Heart left ventricle (tissue), 16 donors: ENCODE results near the gene XPNPEP1. TPM values are rescaled to one million over a fixed set of nuclear protein-coding genes. Genes with fewer than 3 reads are reported as not detected.

Experiments used
- ATAC-seq, 4 donors: fragments of 200-7000 bp; cut with Tn5 transposase; one replicate each; pipeline ENCODE4 v1.9.1; 2020 to 2022; ENCODE audit warnings: moderate library complexity in 4 of 4, mild to moderate bottlenecking in 3 of 4, moderate number of reproducible peaks in 1 of 4
- DNase-seq, 5 donors: peaks; one replicate each; pipeline ENCODE4 v3.0.0-alpha.2; 2020
- H3K27ac ChIP-seq, 12 donors: fragments of 200-600 bp; sonication (generic) in 4 of 12; one replicate each; pipeline versions ENCODE4 v1.5.0 to v1.8.0; 2016 to 2022; ENCODE audit warnings: mild to moderate bottlenecking in 2 of 12
- H3K27me3 ChIP-seq, 9 donors: fragments of 200-600 bp; sonication (generic) in 2 of 9; one replicate each; pipeline versions ENCODE4 v1.5.1 to v1.8.0; 2016 to 2022; ENCODE audit warnings: mild to moderate bottlenecking in 3 of 9
- H3K36me3 ChIP-seq, 9 donors: fragments of 200-600 bp; sonication (generic) in 2 of 9; one replicate each; pipeline versions ENCODE4 v1.5.0 to v1.8.0; 2018 to 2022; ENCODE audit warnings: mild to moderate bottlenecking in 2 of 9
- H3K4me1 ChIP-seq, 12 donors: fragments of 200-600 bp; sonication (generic) in 4 of 12; one replicate each; pipeline versions ENCODE4 v1.5.0 to v1.8.0; 2016 to 2022; ENCODE audit warnings: mild to moderate bottlenecking in 3 of 12
- H3K4me3 ChIP-seq, 12 donors: fragments of 200-600 bp; sonication (generic) in 4 of 12; one replicate each; pipeline versions ENCODE4 v1.5.0 to v1.8.0; 2017 to 2022; ENCODE audit warnings: mild to moderate bottlenecking in 9 of 12, moderate library complexity in 4 of 12
- H3K9me3 ChIP-seq, 12 donors: fragments of 200-600 bp; sonication (generic) in 4 of 12; one replicate each; pipeline versions ENCODE4 v1.5.0 to v1.8.0; 2016 to 2022; ENCODE audit warnings: mild to moderate bottlenecking in 1 of 12
- POLR2A ChIP-seq, 2 donors: fragments of 450-650 bp; IDR thresholded peaks; one replicate each; pipeline ENCODE4 v1.6.1; 2017; ENCODE audit warnings: antibody characterized with exemption in 2 of 2, mild to moderate bottlenecking in 2 of 2, moderate library complexity in 2 of 2
- WGBS, 4 donors: extraction: QIAGEN DNeasy Blood & Tissue Kit in 2 of 4; methylation state at CpG; one replicate each; pipeline versions ENCODE4 v1.1.5 to v1.1.7; 2013 to 2018; 5-methylcytosine and 5-hydroxymethylcytosine counted together
- intact Hi-C, 10 donors: fragments of 100-400 bp; cut with DNase I; formaldehyde crosslinking; loops; one replicate each; pipeline versions ENCODE4 v1.11.1 to v1.14.2; 2022
- polyA plus RNA-seq, 2 donors: library from polyadenylated mRNA; stranded (reverse); fragments of 200-250 nt; gene quantifications; one replicate each; pipeline ENCODE4 v1.2.3, GENCODE V29; 2013
- total RNA-seq, 9 donors: library from RNA; depleted of rRNA in 2 of 9; stranded (reverse); fragments of >200 nt in 2 of 9; fragmentation: NEBNext Ultra II Directional in 3 of 9; extraction: Animal tissue kit (Norgen Biotek cat#: 25700) in 3 of 9; gene quantifications; one replicate each; pipeline versions ENCODE4 v1.1.0 to v1.2.4, GENCODE V29; 2016 to 2023
- TF ChIP-seq, protein P1 (sequence below), 12 donors: fragments of 200-600 bp; sonication (generic) in 4 of 12; IDR thresholded peaks; one replicate each; pipeline versions ENCODE4 v1.5.0 to v1.8.0; 2018 to 2022; ENCODE audit warnings: antibody characterized with exemption in 12 of 12, mild to moderate bottlenecking in 5 of 12
- donor health status: ischemic (EF 13 %, LVEDD 7.1; RV severe dilation, severe dysfunction).
- donor health status: healthy with polysubstance abuse.
- donor health status: DM: no; HTN: yes; CAD: no.
- donor health status: DM: no; HTN: no; CAD: no.
- donor health status: ischemic (EF 25% LVEDD 6.9; RV normal size, moderate dysfunction).
- donor health status: ischemic (EF 25% LVEDD 5.7; RV mildly dilated, moderate dysfunction).
- donor health status: healthy.
- donor health status: DM: yes; HTN: yes; CAD: no.
- donor health status: ischemic (EF 35%, LVEDD 5.7; RV mildly dilated, moderate dysfunction).
- donor health status: nonischemic (EF 11% LVEDD 7.7; RV severe dilation, severe dysfunction).
- donor health status: DM: yes; HTN: yes; CAD: no.
- donor health status: PGD.
- donor health status: ischemic (EF 29% LVEDD 5.4; RV normal size, mild dysfunction).
- donor health status: nonischemic (EF 23%, LVEDD 6.1; RV moderate dilation, normal function).

XPNPEP1 gene
- total and polyA plus RNA-seq, 11 donors: 14.5 to 77.0 (median 46.2) TPM

DNA sequence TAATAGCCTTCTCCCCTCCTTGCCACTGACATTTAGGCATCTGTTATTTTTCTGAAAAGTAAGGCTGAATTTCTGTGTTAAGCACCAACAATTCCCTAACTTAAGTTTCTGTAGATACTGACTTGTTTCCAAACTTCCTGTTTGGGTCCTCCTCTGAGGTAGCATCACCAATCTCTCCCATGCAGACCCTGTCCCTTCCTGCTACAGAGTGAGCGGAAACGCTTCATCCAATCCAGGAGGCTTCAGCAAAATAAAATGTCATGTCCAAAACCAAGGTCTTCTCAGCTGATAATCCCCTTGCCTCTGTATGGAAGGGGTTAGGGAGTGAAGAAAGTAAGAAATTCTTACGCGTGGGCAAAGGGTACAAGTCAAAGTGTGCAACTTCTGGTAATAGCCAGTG lies 29.9 kb downstream of the XPNPEP1 start:
- intact Hi-C loops: loop anchor here in 5 of 10 donors (5.0 to 10.0 kb wide), 6 partner anchors 71 to 384 kb away; partner anchors contain the start of gene ADD3 (in 2 of the 5)
- TF ChIP-seq POLR2A (IDR thresholded peaks at IDR 0.05): no peak
- TF ChIP-seq, protein P1, sequence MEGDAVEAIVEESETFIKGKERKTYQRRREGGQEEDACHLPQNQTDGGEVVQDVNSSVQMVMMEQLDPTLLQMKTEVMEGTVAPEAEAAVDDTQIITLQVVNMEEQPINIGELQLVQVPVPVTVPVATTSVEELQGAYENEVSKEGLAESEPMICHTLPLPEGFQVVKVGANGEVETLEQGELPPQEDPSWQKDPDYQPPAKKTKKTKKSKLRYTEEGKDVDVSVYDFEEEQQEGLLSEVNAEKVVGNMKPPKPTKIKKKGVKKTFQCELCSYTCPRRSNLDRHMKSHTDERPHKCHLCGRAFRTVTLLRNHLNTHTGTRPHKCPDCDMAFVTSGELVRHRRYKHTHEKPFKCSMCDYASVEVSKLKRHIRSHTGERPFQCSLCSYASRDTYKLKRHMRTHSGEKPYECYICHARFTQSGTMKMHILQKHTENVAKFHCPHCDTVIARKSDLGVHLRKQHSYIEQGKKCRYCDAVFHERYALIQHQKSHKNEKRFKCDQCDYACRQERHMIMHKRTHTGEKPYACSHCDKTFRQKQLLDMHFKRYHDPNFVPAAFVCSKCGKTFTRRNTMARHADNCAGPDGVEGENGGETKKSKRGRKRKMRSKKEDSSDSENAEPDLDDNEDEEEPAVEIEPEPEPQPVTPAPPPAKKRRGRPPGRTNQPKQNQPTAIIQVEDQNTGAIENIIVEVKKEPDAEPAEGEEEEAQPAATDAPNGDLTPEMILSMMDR (IDR thresholded peaks at IDR 0.05): no peak
- H3K4me1 ChIP-seq: peaks cover 16 to 90% (median 71%) of the 10 kb centered on the region in 12 donors
- DNase-seq (no peak), ATAC-seq (no peak)
- 91 to 97% (median 95%) methylated on average over 4 of the region's 4 CpGs for WGBS, 4 donors
- peaks cover 0 to 36% (median 18%) of the 10 kb centered on the region in 9 donors for H3K36me3 ChIP-seq
- no peak overlapping the region for H3K4me3 ChIP-seq
- H3K9me3 ChIP-seq: no peaks in the 10 kb centered on the region
- peak overlapping the region; percentile 11 to 85 (median 78) for H3K27ac ChIP-seq
- no peaks in the 10 kb centered on the region for H3K27me3 ChIP-seq

DNA sequence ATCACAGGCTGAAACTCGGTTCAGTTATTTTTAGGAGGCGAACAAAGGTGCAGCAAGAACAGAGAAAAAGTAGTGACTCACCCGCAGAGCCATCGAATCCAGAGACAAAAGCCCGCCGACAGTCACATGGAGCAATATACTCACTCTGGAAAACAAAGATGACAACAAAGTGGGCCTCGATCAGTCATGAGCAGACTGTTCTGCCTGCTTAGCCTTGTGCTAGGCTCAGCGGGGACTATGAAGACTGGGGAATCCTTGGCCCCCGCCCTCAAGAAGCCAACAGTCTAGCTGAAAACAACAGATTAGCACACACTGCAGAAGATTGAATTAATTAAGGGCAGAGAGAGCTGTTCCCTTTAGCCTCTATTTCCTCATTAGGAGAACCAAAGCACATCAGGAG lies 30.4 kb downstream of the XPNPEP1 start:
- H3K36me3 ChIP-seq: peaks cover 0 to 36% (median 22%) of the 10 kb centered on the region in 9 donors
- H3K27me3 ChIP-seq: no peaks in the 10 kb centered on the region
- intact Hi-C loops: loop anchor here in 5 of 10 donors (5.0 to 10.0 kb wide), 6 partner anchors 72 to 384 kb away; partner anchors contain the start of gene ADD3 (in 2 of the 5)
- H3K27ac ChIP-seq: peak overlapping the region; percentile 34 to 85 (median 78)
- 51 to 67% (median 59%) methylated on average over 9 of the region's 9 CpGs for WGBS, 4 donors
- no peak overlapping the region for H3K4me3 ChIP-seq
- ATAC-seq (peak in 1 of 4 donors; percentile 14), DNase-seq (peak in 1 of 5 donors; percentile 38)
- no peaks in the 10 kb centered on the region for H3K9me3 ChIP-seq
- TF ChIP-seq, protein P1 (IDR thresholded peaks at IDR 0.05): no peak
- no peak for TF ChIP-seq POLR2A (IDR thresholded peaks at IDR 0.05)
- peaks cover 16 to 87% (median 67%) of the 10 kb centered on the region in 12 donors for H3K4me1 ChIP-seq

DNA sequence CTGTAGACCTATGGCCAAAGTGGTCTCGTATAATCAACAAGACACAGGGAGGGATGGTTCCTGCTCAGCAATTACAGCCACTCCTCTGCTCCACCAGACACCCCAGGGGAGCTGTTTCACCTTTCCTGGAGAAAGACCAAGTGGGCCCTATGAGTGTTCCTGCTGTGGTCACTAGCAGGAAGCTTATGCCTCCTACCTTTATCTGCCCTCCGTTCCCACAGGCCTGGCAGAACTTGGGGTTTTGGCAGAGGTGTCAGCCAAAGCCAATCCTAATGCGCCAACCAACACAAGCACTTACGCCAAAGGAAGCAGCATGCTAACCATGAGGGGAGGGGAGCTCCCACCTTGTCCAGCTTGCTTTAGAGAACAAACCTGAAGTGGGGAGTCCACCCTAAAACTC lies 31.2 kb downstream of the XPNPEP1 start:
- intact Hi-C loops: loop anchor here in 5 of 10 donors (5.0 to 10.0 kb wide), 6 partner anchors 73 to 385 kb away; partner anchors contain the start of gene ADD3 (in 2 of the 5)
- ATAC-seq (no peak), DNase-seq (no peak)
- Histone ChIP-seq H3K36me3 (peaks cover 0 to 42% (median 31%) of the 10 kb centered on the region in 9 donors), H3K4me3 (no peak overlapping the region), H3K27ac (peak overlapping the region; percentile 34 to 85 (median 78)), H3K4me1 (peaks cover 16 to 79% (median 65%) of the 10 kb centered on the region in 12 donors), H3K9me3 (no peaks in the 10 kb centered on the region), H3K27me3 (no peaks in the 10 kb centered on the region)
- WGBS, 4 donors: 58 to 66% (median 62%) methylated on average over 4 of the region's 4 CpGs
- TF ChIP-seq, protein P1 (IDR thresholded peaks at IDR 0.05): no peak
- no peak for TF ChIP-seq POLR2A (IDR thresholded peaks at IDR 0.05)

DNA sequence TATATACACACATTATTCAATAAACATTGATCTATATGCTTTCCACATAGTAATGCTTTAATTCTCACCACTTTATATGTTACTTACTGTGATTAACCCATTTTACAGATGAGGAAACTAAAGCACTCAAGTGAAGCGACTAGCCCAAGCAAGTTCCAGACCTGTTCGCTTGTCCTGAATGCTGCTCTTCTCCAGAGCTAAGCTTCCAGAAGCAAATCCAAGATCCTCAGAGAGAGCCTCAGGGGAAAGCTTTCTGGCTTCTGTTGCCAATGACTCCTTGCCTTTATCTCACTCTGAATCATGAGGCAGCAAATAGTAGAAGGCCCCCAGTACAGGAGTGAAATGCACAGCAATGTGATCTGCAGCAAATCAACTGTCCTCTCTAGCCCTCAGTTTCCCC lies 32.2 kb downstream of the XPNPEP1 start:
- peaks cover 0 to 52% (median 35%) of the 10 kb centered on the region in 9 donors for H3K36me3 ChIP-seq
- intact Hi-C loops: loop anchor here in 5 of 10 donors (5.0 to 10.0 kb wide), 6 partner anchors 74 to 386 kb away; partner anchors contain the start of gene ADD3 (in 2 of the 5)
- peaks cover 16 to 73% (median 61%) of the 10 kb centered on the region in 12 donors for H3K4me1 ChIP-seq
- DNase-seq (no peak), ATAC-seq (no peak)
- H3K27me3 ChIP-seq: no peaks in the 10 kb centered on the region
- TF ChIP-seq, protein P1 (IDR thresholded peaks at IDR 0.05): no peak
- TF ChIP-seq POLR2A (IDR thresholded peaks at IDR 0.05): no peak
- WGBS, 4 donors: 83 to 91% (median 86%) methylated on average over 2 of the region's 2 CpGs
- no peak overlapping the region for H3K4me3 ChIP-seq
- H3K9me3 ChIP-seq: no peaks in the 10 kb centered on the region
- H3K27ac ChIP-seq: peak overlapping the region in 9 of 12 donors; percentile 0 to 83 (median 32)
